ENCODE data around the gene BDKRB2. TPM values are rescaled to one million over a fixed set of nuclear protein-coding genes. Genes with fewer than 3 reads are reported as not detected.

The BDKRB2 gene
- total and polyA plus RNA-seq, 2 of the 4 experiments (the other 2 are of a cell fraction): 60.9 to 73.1 TPM

- dilution Hi-C loops (cut with HindIII; ENCODE audit: low sequenced_read_pairs, unreplicated experiment): no loop called here
- no peaks in the 10 kb centered on the region for H3K9me3 ChIP-seq (ENCODE audit: control insufficient read depth, insufficient read depth, low read length)
- H2BK120ac ChIP-seq (ENCODE audit: low read depth, low read length): 0 out of 2 replicates have a peak overlapping the region, but pooled peaks have one; percentile 4
- no peak overlapping the region for H3K4me2 ChIP-seq (ENCODE audit: low read depth, low read length)
- no peak for DNase-seq
- no peak overlapping the region for H3K4me3 ChIP-seq (ENCODE audit: insufficient read depth, low read depth, low read length)
- intact Hi-C loops (cut with micrococcal nuclease): no loop called here
- H3K18ac ChIP-seq (ENCODE audit: low read depth, low read length): no peak overlapping the region
- peak overlapping the region; percentile 13 for H2AFZ ChIP-seq (replicated peaks; ENCODE audit: low read length, poor library complexity)
- no peaks in the 10 kb centered on the region for H3K79me1 ChIP-seq (ENCODE audit: low read depth in 1 of 2, low read length in 2 of 2)
- H3K56ac ChIP-seq (ENCODE audit: extremely low read depth, insufficient read depth, low read length): no peak overlapping the region
- H3K9ac ChIP-seq (ENCODE audit: low read depth, low read length): no peak overlapping the region
- in situ Hi-C loops (cut with MboI; ENCODE audit: low sequenced_read_pairs): no loop called here
- peaks cover 9% of the 10 kb centered on the region; the same call in 1 of the 2 replicates for H3K9me1 ChIP-seq (ENCODE audit: insufficient read depth, low read length)
- CTCF ChIA-PET: no interaction called here
- no peaks in the 10 kb centered on the region for H3K36me3 ChIP-seq (ENCODE audit: control insufficient read depth, insufficient read depth, low read length)
- 75% methylated on average over 5 of the region's 11 CpGs; no CpG with 5 or more reads in 1 of the 2 experiments for WGBS, 2 experiments (ENCODE audit: extremely low coverage in 2 of 2, insufficient read length in 1 of 2)
- H4K91ac ChIP-seq (ENCODE audit: insufficient read depth, low read depth, low read length): peak overlapping the region; percentile 32; the same call in 1 of the 2 replicates
- TF ChIP-seq RCOR1 (IDR thresholded peaks at IDR 0.05; ENCODE audit: insufficient replicate concordance, low read length) (no peak), CEBPB (IDR thresholded peaks at IDR 0.05; ENCODE audit: low read depth, low read length) (no peak), USF2 (IDR thresholded peaks at IDR 0.05; ENCODE audit: low read depth, low read length) (no peak), POLR2A (IDR thresholded peaks at IDR 0.05; ENCODE audit: low read depth, low read length) (no peak), CHD1 (IDR thresholded peaks at IDR 0.05; ENCODE audit: low read depth, low read length) (no peak), RFX5 (IDR thresholded peaks at IDR 0.05; ENCODE audit: low read depth, low read length) (no peak), BHLHE40 (IDR thresholded peaks at IDR 0.05; ENCODE audit: low read depth, low read length) (no peak)
- TF ChIP-seq, protein P1, sequence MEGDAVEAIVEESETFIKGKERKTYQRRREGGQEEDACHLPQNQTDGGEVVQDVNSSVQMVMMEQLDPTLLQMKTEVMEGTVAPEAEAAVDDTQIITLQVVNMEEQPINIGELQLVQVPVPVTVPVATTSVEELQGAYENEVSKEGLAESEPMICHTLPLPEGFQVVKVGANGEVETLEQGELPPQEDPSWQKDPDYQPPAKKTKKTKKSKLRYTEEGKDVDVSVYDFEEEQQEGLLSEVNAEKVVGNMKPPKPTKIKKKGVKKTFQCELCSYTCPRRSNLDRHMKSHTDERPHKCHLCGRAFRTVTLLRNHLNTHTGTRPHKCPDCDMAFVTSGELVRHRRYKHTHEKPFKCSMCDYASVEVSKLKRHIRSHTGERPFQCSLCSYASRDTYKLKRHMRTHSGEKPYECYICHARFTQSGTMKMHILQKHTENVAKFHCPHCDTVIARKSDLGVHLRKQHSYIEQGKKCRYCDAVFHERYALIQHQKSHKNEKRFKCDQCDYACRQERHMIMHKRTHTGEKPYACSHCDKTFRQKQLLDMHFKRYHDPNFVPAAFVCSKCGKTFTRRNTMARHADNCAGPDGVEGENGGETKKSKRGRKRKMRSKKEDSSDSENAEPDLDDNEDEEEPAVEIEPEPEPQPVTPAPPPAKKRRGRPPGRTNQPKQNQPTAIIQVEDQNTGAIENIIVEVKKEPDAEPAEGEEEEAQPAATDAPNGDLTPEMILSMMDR (conservative IDR thresholded peaks at IDR 0.05; ENCODE audit: low read depth, low read length): no peak
- TF ChIP-seq, protein P2, sequence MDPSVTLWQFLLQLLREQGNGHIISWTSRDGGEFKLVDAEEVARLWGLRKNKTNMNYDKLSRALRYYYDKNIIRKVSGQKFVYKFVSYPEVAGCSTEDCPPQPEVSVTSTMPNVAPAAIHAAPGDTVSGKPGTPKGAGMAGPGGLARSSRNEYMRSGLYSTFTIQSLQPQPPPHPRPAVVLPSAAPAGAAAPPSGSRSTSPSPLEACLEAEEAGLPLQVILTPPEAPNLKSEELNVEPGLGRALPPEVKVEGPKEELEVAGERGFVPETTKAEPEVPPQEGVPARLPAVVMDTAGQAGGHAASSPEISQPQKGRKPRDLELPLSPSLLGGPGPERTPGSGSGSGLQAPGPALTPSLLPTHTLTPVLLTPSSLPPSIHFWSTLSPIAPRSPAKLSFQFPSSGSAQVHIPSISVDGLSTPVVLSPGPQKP (IDR thresholded peaks at IDR 0.05; ENCODE audit: borderline replicate concordance, low read depth, low read length): no peak
- H3K14ac ChIP-seq (replicated peaks; ENCODE audit: low read depth, low read length): no peak overlapping the region
- H3K23ac ChIP-seq (ENCODE audit: low read depth, low read length): no peak overlapping the region
- H2BK20ac ChIP-seq (ENCODE audit: low read depth, low read length): 0 out of 2 replicates have a peak overlapping the region, but pooled peaks have one; percentile 6
- H3K27me3 ChIP-seq (ENCODE audit: control insufficient read depth, insufficient read depth, low read length): no peaks in the 10 kb centered on the region
- no peak overlapping the region for H3K27ac ChIP-seq (ENCODE audit: insufficient read depth, low read length)
- H2BK15ac ChIP-seq (ENCODE audit: low read depth, low read length): no peak overlapping the region; the same call in 2 of the 3 replicates
- no peak overlapping the region for H4K8ac ChIP-seq (ENCODE audit: low read depth in 2 of 2, low read length in 2 of 2)
- H3K4me1 ChIP-seq (ENCODE audit: control insufficient read depth, insufficient read depth, low read length): peaks cover 8% of the 10 kb centered on the region; the same call in 1 of the 2 replicates
- POLR2A ChIA-PET (ENCODE audit: unreplicated experiment): no interaction called here
- peak overlapping the region; percentile 11 for H2AK5ac ChIP-seq (ENCODE audit: low read depth, low read length)
- H4K5ac ChIP-seq (ENCODE audit: low read depth, low read length): no peak overlapping the region
- H2AK9ac ChIP-seq (replicated peaks; ENCODE audit: low read depth, low read length, poor library complexity): peak overlapping the region; percentile 70
- no TSS peak for BruUV-seq (replicated peaks)
- no peak for ATAC-seq (ENCODE audit: low read depth)
- no peak overlapping the region for H2BK5ac ChIP-seq (ENCODE audit: low read depth, low read length, poor library complexity, severe bottlenecking)
- H4K20me1 ChIP-seq (ENCODE audit: insufficient read depth, low read length): no peaks in the 10 kb centered on the region
- no peak overlapping the region for H3K4ac ChIP-seq (ENCODE audit: low read depth, low read length)
Observed at GRCh38 chr14:96197969-96198368, 6.7 kb upstream of the BDKRB2 start.

Data from IMR-90 (cell line).